GM18508 (cell line): ENCODE results near the gene ASXL1.

Source experiments
- ATAC-seq: cut with Tn5 transposase; IDR thresholded peaks from one replicate; pipeline ENCODE4 v1.9.1; 2021; ENCODE audit warnings: moderate number of reproducible peaks; ENCODE audit not compliant: insufficient read depth, unreplicated experiment

The ASXL1 gene

DNA sequence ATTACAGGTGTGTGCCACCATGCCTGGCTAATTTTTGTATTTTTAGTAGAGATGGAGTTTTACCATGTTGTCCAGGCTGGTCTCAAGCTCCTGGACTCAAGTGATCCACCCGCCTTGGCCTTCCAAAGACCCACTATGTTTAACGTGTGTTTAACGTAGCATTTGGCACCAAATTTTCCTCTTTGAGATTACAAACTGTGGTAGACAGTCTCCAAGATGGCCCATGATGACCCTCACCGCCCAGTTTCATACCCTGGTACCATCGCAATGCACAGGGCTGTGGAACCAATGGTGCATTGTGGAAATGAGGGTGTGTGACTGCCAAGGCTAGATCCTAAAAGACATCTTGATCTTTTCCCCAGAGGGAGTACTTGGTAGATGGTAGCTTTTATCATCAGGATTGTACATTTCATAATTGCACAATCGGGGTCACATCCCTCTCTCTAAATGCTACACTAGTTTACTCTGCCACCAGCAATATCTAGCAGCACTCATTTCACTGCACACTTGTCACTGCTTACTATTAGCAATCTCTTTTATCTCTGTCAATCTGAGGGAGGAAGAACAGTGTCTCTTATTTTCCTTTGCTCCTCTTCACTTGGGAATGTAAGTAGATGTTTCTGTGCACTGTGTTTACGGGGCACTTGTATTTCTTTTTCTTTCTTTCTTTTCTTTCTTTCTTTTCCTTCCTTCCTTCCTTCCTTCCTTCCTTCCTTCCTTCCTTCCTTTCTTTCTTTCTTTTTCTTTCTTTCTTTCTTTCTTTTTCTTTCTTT, 130.1 kb downstream of the ASXL1 start:
- no peak for ATAC-seq
